GM18909 (cell line): Measurements from ENCODE around the gene ZC3H8.

Source experiments
- ATAC-seq: cut with Tn5 transposase; IDR thresholded peaks from one replicate; pipeline ENCODE4 v1.9.1; 2021; ENCODE audit warnings: mild to moderate bottlenecking; ENCODE audit not compliant: unreplicated experiment, poor library complexity

Gene ZC3H8

GRCh38 chr2:112168422-112169124 lies 86.3 kb downstream of the ZC3H8 start:
- ATAC-seq, result no peak

- no peak for ATAC-seq
These were observed 87.9 kb downstream of the ZC3H8 start for GRCh38 chr2:112166806-112167499.

GRCh38 chr2:112165296-112165695 lies 89.5 kb downstream of the ZC3H8 start:
- ATAC-seq, result no peak

GRCh38 chr2:112164876-112165275 lies 90.0 kb downstream of the ZC3H8 start:
- no peak for ATAC-seq

GRCh38 chr2:112163541-112163981 lies 91.3 kb downstream of the ZC3H8 start:
- ATAC-seq, result no peak

GRCh38 chr2:112162956-112163355 lies 91.9 kb downstream of the ZC3H8 start:
- ATAC-seq, result no peak

GRCh38 chr2:112162341-112162740 lies 92.5 kb downstream of the ZC3H8 start:
- ATAC-seq, result no peak
